ENCODE results near the gene TTC34. TPM values are rescaled to one million over a fixed set of nuclear protein-coding genes. Genes with fewer than 3 reads are reported as not detected.

Gene TTC34
- total RNA-seq, 4 donors from 2014 or later = not detected

- H3K36me3 ChIP-seq = no peaks in the 10 kb centered on the region
- intact Hi-C loops (cut with DNase I; ENCODE audit: low total_unique reads) (no loop called here), in situ Hi-C loops (cut with MboI; ENCODE audit: low sequenced_read_pairs in 4 of 4) (no loop called here)
- H3K27ac ChIP-seq = no peak overlapping the region
- peaks cover 13 to 22% (median 13%) of the 10 kb centered on the region in 3 donors for H3K27me3 ChIP-seq
- TF ChIP-seq POLR2A (IDR thresholded peaks at IDR 0.05) (no peak), CTCF (IDR thresholded peaks at IDR 0.05 in 4 of 5, conservative IDR thresholded peaks at IDR 0.05 in 1 of 5) (no peak)
- no peaks in the 10 kb centered on the region for H3K9me3 ChIP-seq
- no peak overlapping the region for H3K4me3 ChIP-seq
- no peak for ATAC-seq
- no peak for DNase-seq
- H3K4me1 ChIP-seq = no peaks in the 10 kb centered on the region
These were observed 4.4 kb upstream of the TTC34 start for GRCh38 chr1:2805801-2806430.

GRCh38 chr1:2804628-2805351 is 3.3 kb upstream of the TTC34 start:
- no peaks in the 10 kb centered on the region for H3K4me1 ChIP-seq
- H3K27ac ChIP-seq = no peak overlapping the region
- H3K36me3 ChIP-seq = no peaks in the 10 kb centered on the region
- in situ Hi-C loops (cut with MboI; ENCODE audit: low sequenced_read_pairs in 4 of 4) (no loop called here), intact Hi-C loops (cut with DNase I; ENCODE audit: low total_unique reads) (no loop called here)
- H3K9me3 ChIP-seq = no peaks in the 10 kb centered on the region
- no peak for DNase-seq
- TF ChIP-seq CTCF (IDR thresholded peaks at IDR 0.05 in 4 of 5, conservative IDR thresholded peaks at IDR 0.05 in 1 of 5) (no peak), POLR2A (IDR thresholded peaks at IDR 0.05) (no peak)
- H3K4me3 ChIP-seq = no peak overlapping the region
- no peak for ATAC-seq
- peaks cover 13 to 19% (median 13%) of the 10 kb centered on the region in 3 donors for H3K27me3 ChIP-seq

GRCh38 chr1:2803931-2804627 is 2.6 kb upstream of the TTC34 start:
- ATAC-seq (no peak), DNase-seq (no peak)
- Histone ChIP-seq H3K27ac (no peak overlapping the region), H3K27me3 (peaks cover 13 to 19% (median 13%) of the 10 kb centered on the region in 3 donors), H3K4me3 (no peak overlapping the region), H3K9me3 (no peaks in the 10 kb centered on the region), H3K4me1 (no peaks in the 10 kb centered on the region), H3K36me3 (no peaks in the 10 kb centered on the region)
- intact Hi-C loops (cut with DNase I; ENCODE audit: low total_unique reads) (no loop called here), in situ Hi-C loops (cut with MboI; ENCODE audit: low sequenced_read_pairs in 4 of 4) (no loop called here)
- TF ChIP-seq POLR2A (IDR thresholded peaks at IDR 0.05) (no peak), CTCF (IDR thresholded peaks at IDR 0.05 in 4 of 5, conservative IDR thresholded peaks at IDR 0.05 in 1 of 5) (no peak)

- intact Hi-C loops (cut with DNase I; ENCODE audit: low total_unique reads) = no loop called here
- Histone ChIP-seq H3K4me3 (no peak overlapping the region), H3K9me3 (no peaks in the 10 kb centered on the region), H3K4me1 (no peaks in the 10 kb centered on the region), H3K27me3 (peaks cover 13 to 19% (median 13%) of the 10 kb centered on the region in 3 donors), H3K27ac (no peak overlapping the region), H3K36me3 (no peaks in the 10 kb centered on the region)
- in situ Hi-C loops (cut with MboI; ENCODE audit: low sequenced_read_pairs in 4 of 4) = no loop called here
- TF ChIP-seq POLR2A (IDR thresholded peaks at IDR 0.05) (no peak), CTCF (IDR thresholded peaks at IDR 0.05 in 4 of 5, conservative IDR thresholded peaks at IDR 0.05 in 1 of 5) (no peak)
- no peak for DNase-seq
- ATAC-seq = no peak
These were observed 1.8 kb upstream of the TTC34 start for GRCh38 chr1:2803086-2803930.
